SK-N-SH treated with all-trans-retinoic acid at 6 μM for 48 hours (cell line): ENCODE data around the gene SCN3B.

Experiments
- ATAC-seq: fragments of 200-7000 bp; cut with Tn5 transposase; 3 replicates; pipeline ENCODE4 v1.9.1; 2020; ENCODE audit warnings: mild to moderate bottlenecking, moderate library complexity
- ARNTL ChIP-seq: fragments of 450-650 bp; formaldehyde crosslinking; IDR thresholded peaks from 2 replicates; pipeline ENCODE4 v1.5.0; 2020; ENCODE audit warnings: low read depth, mild to moderate bottlenecking, moderate library complexity, borderline replicate concordance
- BACH2 ChIP-seq: fragments of 250-450 bp; sonication (Bioruptor Pico); IDR thresholded peaks from 2 replicates; pipeline ENCODE4 v1.9.0; 2021; ENCODE audit warnings: mild to moderate bottlenecking, borderline replicate concordance
- CSDC2 ChIP-seq: fragments of 250-450 bp; sonication (Bioruptor Pico); IDR thresholded peaks from 2 replicates; pipeline ENCODE4 v1.5.0; 2020; ENCODE audit warnings: mild to moderate bottlenecking, moderate library complexity
- GLIS3 ChIP-seq: fragments of 250-450 bp; sonication (Bioruptor Pico); IDR thresholded peaks from 2 replicates; pipeline ENCODE4 v1.5.0; 2020; ENCODE audit warnings: mild to moderate bottlenecking, moderate library complexity
- ISL1 ChIP-seq: fragments of 250-450 bp; sonication (Bioruptor Pico); IDR thresholded peaks from 2 replicates; pipeline ENCODE4 v2.1.2; 2022; ENCODE audit warnings: mild to moderate bottlenecking, moderate library complexity
- OSR1 ChIP-seq: fragments of 250-450 bp; sonication (Bioruptor Pico); IDR thresholded peaks from 2 replicates; pipeline ENCODE4 v1.8.0; 2022; ENCODE audit warnings: moderate library complexity, mild to moderate bottlenecking, inconsistent platforms
- PATZ1 ChIP-seq: fragments of 250-450 bp; sonication (Bioruptor Pico); IDR thresholded peaks from 2 replicates; pipeline ENCODE4 v1.8.0; 2020; ENCODE audit warnings: mild to moderate bottlenecking, moderate library complexity, borderline replicate concordance
- RARB ChIP-seq: fragments of 250-450 bp; sonication (Bioruptor Pico); IDR thresholded peaks from 2 replicates; pipeline ENCODE4 v1.8.0; 2021; ENCODE audit warnings: mild to moderate bottlenecking, moderate library complexity
- SNAI2 ChIP-seq: fragments of 250-450 bp; sonication (Bioruptor Pico); IDR thresholded peaks from 2 replicates; pipeline ENCODE4 v1.5.0; 2020; ENCODE audit warnings: mild to moderate bottlenecking, moderate library complexity
- TCF4 ChIP-seq: fragments of 250-450 bp; sonication (Bioruptor Pico); IDR thresholded peaks from 2 replicates; pipeline ENCODE4 v1.8.0; 2021; ENCODE audit warnings: mild to moderate bottlenecking, moderate library complexity, borderline replicate concordance
- TOX ChIP-seq: fragments of 250-450 bp; sonication (Bioruptor Pico); IDR thresholded peaks from 2 replicates; pipeline ENCODE4 v1.8.0; 2021; ENCODE audit warnings: mild to moderate bottlenecking, moderate library complexity, borderline replicate concordance
- ZC3H10 ChIP-seq: fragments of 250-450 bp; sonication (Bioruptor Pico); IDR thresholded peaks from 2 replicates; pipeline ENCODE4 v1.5.1; 2021; ENCODE audit warnings: mild to moderate bottlenecking, moderate library complexity
- ZFP3 ChIP-seq: fragments of 250-450 bp; sonication (Bioruptor Pico); IDR thresholded peaks from 2 replicates; pipeline ENCODE4 v1.5.0; 2020; ENCODE audit warnings: mild to moderate bottlenecking, moderate library complexity
- ZFP30 ChIP-seq: fragments of 450-650 bp; formaldehyde crosslinking; IDR thresholded peaks from 2 replicates; pipeline ENCODE4 v1.5.0; 2022; ENCODE audit warnings: mild to moderate bottlenecking, moderate library complexity
- ZNF565 ChIP-seq: fragments of 450-650 bp; formaldehyde crosslinking; conservative IDR thresholded peaks from 2 replicates; pipeline ENCODE4 v1.5.0; 2020; ENCODE audit warnings: low read depth, mild to moderate bottlenecking, moderate library complexity
- ZNF70 ChIP-seq: fragments of 450-650 bp; formaldehyde crosslinking; IDR thresholded peaks from 2 replicates; pipeline ENCODE4 v1.5.0; 2020; ENCODE audit warnings: mild to moderate bottlenecking, moderate library complexity
- ZNF8 ChIP-seq: fragments of 450-650 bp; formaldehyde crosslinking; IDR thresholded peaks from 2 replicates; pipeline ENCODE4 v1.5.0; 2020; ENCODE audit warnings: mild to moderate bottlenecking, moderate library complexity
- TF ChIP-seq, protein P1 (sequence below): fragments of 250-450 bp; sonication (Bioruptor Pico); IDR thresholded peaks from 2 replicates; pipeline ENCODE4 v1.5.1; 2021; ENCODE audit warnings: mild to moderate bottlenecking, moderate library complexity
- TF ChIP-seq, protein P2 (sequence below): fragments of 250-450 bp; sonication (Bioruptor Pico); IDR thresholded peaks from 2 replicates; pipeline ENCODE4 v1.5.1; 2020; ENCODE audit warnings: low read depth, mild to moderate bottlenecking, moderate library complexity
- TF ChIP-seq, protein P3 (sequence below): fragments of 250-450 bp; sonication (Bioruptor Pico); IDR thresholded peaks from 2 replicates; pipeline ENCODE4 v1.5.0; 2020; ENCODE audit warnings: mild to moderate bottlenecking, moderate library complexity
- TF ChIP-seq, protein P4 (sequence below): fragments of 250-450 bp; sonication (Bioruptor Pico); IDR thresholded peaks from 2 replicates; pipeline ENCODE4 v1.8.0; 2021; ENCODE audit warnings: low read depth, mild to moderate bottlenecking, moderate library complexity, borderline replicate concordance

The SCN3B gene

GRCh38 chr11:123641495-123641840, 13.0 kb downstream of the SCN3B start (continued):
- TF ChIP-seq, protein P1, sequence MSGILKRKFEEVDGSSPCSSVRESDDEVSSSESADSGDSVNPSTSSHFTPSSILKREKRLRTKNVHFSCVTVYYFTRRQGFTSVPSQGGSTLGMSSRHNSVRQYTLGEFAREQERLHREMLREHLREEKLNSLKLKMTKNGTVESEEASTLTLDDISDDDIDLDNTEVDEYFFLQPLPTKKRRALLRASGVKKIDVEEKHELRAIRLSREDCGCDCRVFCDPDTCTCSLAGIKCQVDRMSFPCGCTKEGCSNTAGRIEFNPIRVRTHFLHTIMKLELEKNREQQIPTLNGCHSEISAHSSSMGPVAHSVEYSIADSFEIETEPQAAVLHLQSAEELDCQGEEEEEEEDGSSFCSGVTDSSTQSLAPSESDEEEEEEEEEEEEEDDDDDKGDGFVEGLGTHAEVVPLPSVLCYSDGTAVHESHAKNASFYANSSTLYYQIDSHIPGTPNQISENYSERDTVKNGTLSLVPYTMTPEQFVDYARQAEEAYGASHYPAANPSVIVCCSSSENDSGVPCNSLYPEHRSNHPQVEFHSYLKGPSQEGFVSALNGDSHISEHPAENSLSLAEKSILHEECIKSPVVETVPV (CRISPR knock-in tag), result no peak
- TF ChIP-seq SNAI2 (CRISPR knock-in tag) (no peak), ZFP30 (CRISPR knock-in tag) (no peak), ISL1 (no peak), BACH2 (CRISPR knock-in tag) (no peak), ZFP3 (CRISPR knock-in tag) (no peak), PATZ1 (no peak), ZC3H10 (no peak)

- ATAC-seq, result peak; percentile 98
These were observed 13.5 kb downstream of the SCN3B start for GRCh38 chr11:123640677-123641494.

More at GRCh38 chr11:123640677-123641494, 13.5 kb downstream of the SCN3B start:
- TF ChIP-seq CSDC2 (CRISPR knock-in tag), result no peak
- no peak for TF ChIP-seq ZNF70 (CRISPR knock-in tag)
- TF ChIP-seq BACH2 (CRISPR knock-in tag), result no peak
- no peak for TF ChIP-seq TOX (CRISPR knock-in tag)
- TF ChIP-seq GLIS3 (CRISPR knock-in tag), result no peak
- no peak for TF ChIP-seq ZNF8 (CRISPR knock-in tag)
- no peak for TF ChIP-seq ZFP3 (CRISPR knock-in tag)
- TF ChIP-seq ZNF565 (CRISPR knock-in tag), result no peak
- TF ChIP-seq, protein P2, sequence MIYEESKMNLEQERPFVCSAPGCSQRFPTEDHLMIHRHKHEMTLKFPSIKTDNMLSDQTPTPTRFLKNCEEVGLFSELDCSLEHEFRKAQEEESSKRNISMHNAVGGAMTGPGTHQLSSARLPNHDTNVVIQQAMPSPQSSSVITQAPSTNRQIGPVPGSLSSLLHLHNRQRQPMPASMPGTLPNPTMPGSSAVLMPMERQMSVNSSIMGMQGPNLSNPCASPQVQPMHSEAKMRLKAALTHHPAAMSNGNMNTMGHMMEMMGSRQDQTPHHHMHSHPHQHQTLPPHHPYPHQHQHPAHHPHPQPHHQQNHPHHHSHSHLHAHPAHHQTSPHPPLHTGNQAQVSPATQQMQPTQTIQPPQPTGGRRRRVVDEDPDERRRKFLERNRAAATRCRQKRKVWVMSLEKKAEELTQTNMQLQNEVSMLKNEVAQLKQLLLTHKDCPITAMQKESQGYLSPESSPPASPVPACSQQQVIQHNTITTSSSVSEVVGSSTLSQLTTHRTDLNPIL, result no peak
- TF ChIP-seq ARNTL, result no peak
- TF ChIP-seq, protein P1 (CRISPR knock-in tag), result no peak
- TF ChIP-seq, protein P3, sequence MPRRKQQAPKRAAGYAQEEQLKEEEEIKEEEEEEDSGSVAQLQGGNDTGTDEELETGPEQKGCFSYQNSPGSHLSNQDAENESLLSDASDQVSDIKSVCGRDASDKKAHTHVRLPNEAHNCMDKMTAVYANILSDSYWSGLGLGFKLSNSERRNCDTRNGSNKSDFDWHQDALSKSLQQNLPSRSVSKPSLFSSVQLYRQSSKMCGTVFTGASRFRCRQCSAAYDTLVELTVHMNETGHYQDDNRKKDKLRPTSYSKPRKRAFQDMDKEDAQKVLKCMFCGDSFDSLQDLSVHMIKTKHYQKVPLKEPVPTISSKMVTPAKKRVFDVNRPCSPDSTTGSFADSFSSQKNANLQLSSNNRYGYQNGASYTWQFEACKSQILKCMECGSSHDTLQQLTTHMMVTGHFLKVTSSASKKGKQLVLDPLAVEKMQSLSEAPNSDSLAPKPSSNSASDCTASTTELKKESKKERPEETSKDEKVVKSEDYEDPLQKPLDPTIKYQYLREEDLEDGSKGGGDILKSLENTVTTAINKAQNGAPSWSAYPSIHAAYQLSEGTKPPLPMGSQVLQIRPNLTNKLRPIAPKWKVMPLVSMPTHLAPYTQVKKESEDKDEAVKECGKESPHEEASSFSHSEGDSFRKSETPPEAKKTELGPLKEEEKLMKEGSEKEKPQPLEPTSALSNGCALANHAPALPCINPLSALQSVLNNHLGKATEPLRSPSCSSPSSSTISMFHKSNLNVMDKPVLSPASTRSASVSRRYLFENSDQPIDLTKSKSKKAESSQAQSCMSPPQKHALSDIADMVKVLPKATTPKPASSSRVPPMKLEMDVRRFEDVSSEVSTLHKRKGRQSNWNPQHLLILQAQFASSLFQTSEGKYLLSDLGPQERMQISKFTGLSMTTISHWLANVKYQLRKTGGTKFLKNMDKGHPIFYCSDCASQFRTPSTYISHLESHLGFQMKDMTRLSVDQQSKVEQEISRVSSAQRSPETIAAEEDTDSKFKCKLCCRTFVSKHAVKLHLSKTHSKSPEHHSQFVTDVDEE (CRISPR knock-in tag), result no peak
- TF ChIP-seq, protein P4, sequence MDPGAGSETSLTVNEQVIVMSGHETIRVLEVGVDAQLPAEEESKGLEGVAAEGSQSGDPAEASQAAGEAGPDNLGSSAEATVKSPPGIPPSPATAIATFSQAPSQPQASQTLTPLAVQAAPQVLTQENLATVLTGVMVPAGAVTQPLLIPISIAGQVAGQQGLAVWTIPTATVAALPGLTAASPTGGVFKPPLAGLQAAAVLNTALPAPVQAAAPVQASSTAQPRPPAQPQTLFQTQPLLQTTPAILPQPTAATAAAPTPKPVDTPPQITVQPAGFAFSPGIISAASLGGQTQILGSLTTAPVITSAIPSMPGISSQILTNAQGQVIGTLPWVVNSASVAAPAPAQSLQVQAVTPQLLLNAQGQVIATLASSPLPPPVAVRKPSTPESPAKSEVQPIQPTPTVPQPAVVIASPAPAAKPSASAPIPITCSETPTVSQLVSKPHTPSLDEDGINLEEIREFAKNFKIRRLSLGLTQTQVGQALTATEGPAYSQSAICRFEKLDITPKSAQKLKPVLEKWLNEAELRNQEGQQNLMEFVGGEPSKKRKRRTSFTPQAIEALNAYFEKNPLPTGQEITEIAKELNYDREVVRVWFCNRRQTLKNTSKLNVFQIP (CRISPR knock-in tag), result no peak
- no peak for TF ChIP-seq ISL1
- TF ChIP-seq TCF4 (CRISPR knock-in tag), result no peak
- TF ChIP-seq SNAI2 (CRISPR knock-in tag), result no peak
- TF ChIP-seq RARB, result no peak
- no peak for TF ChIP-seq OSR1
